Motor neuron (in vitro differentiated cells): ENCODE data around the gene PTPRG. TPM values are rescaled to one million over a fixed set of nuclear protein-coding genes. Genes with fewer than 3 reads are reported as not detected.

Experiments
- ATAC-seq, 8 experiments: fragments of 200-7000 bp; cut with Tn5 transposase; replicated peaks in 6 of 8; 2 replicates each; pipeline ENCODE4 v1.8.0; 2021; ENCODE audit warnings: mild to moderate bottlenecking in 8 of 8, moderate library complexity in 8 of 8
- H3K27ac ChIP-seq, 2 donors: fragments of 250-450 bp; sonication (Bioruptor Pico); 2 replicates each; pipeline ENCODE4 v1.9.0; 2021; ENCODE audit warnings: antibody characterized with exemption in 2 of 2, mild to moderate bottlenecking in 2 of 2, moderate library complexity in 1 of 2
- H3K4me1 ChIP-seq, 2 donors: fragments of 250-450 bp; sonication (Bioruptor Pico); replicated peaks in 1 of 2; 2 replicates each; pipeline ENCODE4 v1.6.1; 2021; ENCODE audit warnings: antibody characterized with exemption in 2 of 2, mild to moderate bottlenecking in 2 of 2, moderate library complexity in 1 of 2
- H3K4me3 ChIP-seq, 5 donors: fragments of 250-450 bp; sonication (Bioruptor Pico); 2 replicates each; pipeline ENCODE4 v1.9.0; 2021; ENCODE audit warnings: antibody characterized with exemption in 5 of 5, mild to moderate bottlenecking in 5 of 5, moderate library complexity in 4 of 5
- WGBS, 10 experiments: fragments of 450-650 bp; shearing (Covaris generic); methylation state at CpG; one replicate each; pipeline ENCODE4 v1.0.0; 2022; 5-methylcytosine and 5-hydroxymethylcytosine counted together
- in situ Hi-C, 9 experiments: fragments of 400-800 bp; cut with MboI; loops; one replicate each; pipeline ENCODE4 v1.15.0; 2021; ENCODE audit warnings: low sequenced_read_pairs in 9 of 9, low pct_unique_long_range_greater_than_20kb in 2 of 9; ENCODE audit not compliant: unreplicated experiment in 9 of 9
- total RNA-seq, 8 experiments: library from RNA; unstranded; fragments of 300-600 nt; gene quantifications; 2 replicates each; pipeline versions ENCODE4 v1.2.3 to v1.2.4, GENCODE V29; 2022

The PTPRG gene
- total RNA-seq, 8 experiments from 2014 or later: 15.9 to 75.2 (median 42.9) TPM

GRCh38 chr3:62266668-62267283 lies 705.4 kb downstream of the PTPRG start:
- Histone ChIP-seq H3K4me1 (no peaks in the 10 kb centered on the region), H3K27ac (no peak overlapping the region), H3K4me3 (no peak overlapping the region)
- no peak for ATAC-seq
- in situ Hi-C loops: no loop called here

GRCh38 chr3:62276658-62277180 lies 715.3 kb downstream of the PTPRG start:
- Histone ChIP-seq H3K4me3 (no peak overlapping the region), H3K27ac (no peak overlapping the region), H3K4me1 (no peaks in the 10 kb centered on the region)
- in situ Hi-C loops: no loop called here
- 75 to 100% (median 93%) methylated on average over 2 of the region's 2 CpGs for WGBS, 10 experiments
- no peak for ATAC-seq

GRCh38 chr3:62277450-62277849 lies 716.1 kb downstream of the PTPRG start:
- H3K4me1 ChIP-seq: no peaks in the 10 kb centered on the region
- in situ Hi-C loops: no loop called here
- ATAC-seq: no peak

GRCh38 chr3:62277986-62278385 lies 716.6 kb downstream of the PTPRG start:
- ATAC-seq: no peak
- in situ Hi-C loops: no loop called here
- Histone ChIP-seq H3K4me3 (no peak overlapping the region), H3K4me1 (no peaks in the 10 kb centered on the region), H3K27ac (no peak overlapping the region)

More at GRCh38 chr3:62277450-62277849, 716.1 kb downstream of the PTPRG start:
- WGBS, 10 experiments: 20 to 100% (median 98%) methylated on average over 1 to 3 of the region's 3 CpGs; no CpG with 5 or more reads in 4 of the 10 experiments
- Histone ChIP-seq H3K4me3 (no peak overlapping the region), H3K27ac (no peak overlapping the region)

GRCh38 chr3:62281726-62282125 lies 720.4 kb downstream of the PTPRG start:
- 0 to 100% (median 82%) methylated on average over 1 of the region's 1 CpG; no CpG with 5 or more reads in 2 of the 10 experiments for WGBS, 10 experiments
- H3K27ac ChIP-seq: no peak overlapping the region
- in situ Hi-C loops: no loop called here
- H3K4me3 ChIP-seq: no peak overlapping the region
- peak in 2 of 8 experiments; percentile 25 to 81 for ATAC-seq
- no peaks in the 10 kb centered on the region for H3K4me1 ChIP-seq

GRCh38 chr3:62284442-62284841 lies 723.1 kb downstream of the PTPRG start:
- WGBS, 10 experiments: 86 to 100% (median 100%) methylated on average over 1 to 2 of the region's 2 CpGs; no CpG with 5 or more reads in 1 of the 10 experiments
- Histone ChIP-seq H3K27ac (no peak overlapping the region), H3K4me1 (no peaks in the 10 kb centered on the region), H3K4me3 (no peak overlapping the region)
- in situ Hi-C loops: no loop called here
- ATAC-seq: no peak

- in situ Hi-C loops: no loop called here
Observed at GRCh38 chr3:62287392-62287927, 726.1 kb downstream of the PTPRG start.

GRCh38 chr3:62289922-62290321 lies 728.6 kb downstream of the PTPRG start:
- H3K4me1 ChIP-seq: no peaks in the 10 kb centered on the region
- 88 to 100% (median 96%) methylated on average over 1 to 2 of the region's 2 CpGs; no CpG with 5 or more reads in 1 of the 10 experiments for WGBS, 10 experiments
- in situ Hi-C loops: no loop called here
- no peak overlapping the region for H3K4me3 ChIP-seq
- no peak overlapping the region for H3K27ac ChIP-seq
- ATAC-seq: no peak

More at GRCh38 chr3:62287392-62287927, 726.1 kb downstream of the PTPRG start:
- no peak for ATAC-seq
- H3K27ac ChIP-seq: no peak overlapping the region
- WGBS, 10 experiments: 74 to 98% (median 95%) methylated on average over 2 to 4 of the region's 4 CpGs
- H3K4me3 ChIP-seq: no peak overlapping the region
- no peaks in the 10 kb centered on the region for H3K4me1 ChIP-seq

GRCh38 chr3:62293051-62293780 lies 731.8 kb downstream of the PTPRG start:
- ATAC-seq: no peak
- Histone ChIP-seq H3K27ac (no peak overlapping the region), H3K4me1 (no peaks in the 10 kb centered on the region), H3K4me3 (no peak overlapping the region)
- in situ Hi-C loops: no loop called here
- WGBS, 10 experiments: 71 to 100% (median 100%) methylated on average over 1 to 2 of the region's 2 CpGs; no CpG with 5 or more reads in 1 of the 10 experiments

- WGBS, 10 experiments: 55 to 100% (median 90%) methylated on average over 1 to 2 of the region's 2 CpGs; no CpG with 5 or more reads in 1 of the 10 experiments
- in situ Hi-C loops: no loop called here
Observed at GRCh38 chr3:62295571-62295970, 734.2 kb downstream of the PTPRG start.

GRCh38 chr3:62300617-62301016 lies 739.2 kb downstream of the PTPRG start:
- H3K4me3 ChIP-seq: no peak overlapping the region
- in situ Hi-C loops: loop anchor here in 2 of 9 experiments (10.0 to 25.0 kb wide), 2 partner anchors 88 to 96 kb away; no protein-coding TSS in a partner anchor
- no peak for ATAC-seq
- H3K27ac ChIP-seq: no peak overlapping the region
- 91 to 100% (median 95%) methylated on average over 1 to 3 of the region's 3 CpGs; no CpG with 5 or more reads in 2 of the 10 experiments for WGBS, 10 experiments
- no peaks in the 10 kb centered on the region for H3K4me1 ChIP-seq

More at GRCh38 chr3:62295571-62295970, 734.2 kb downstream of the PTPRG start:
- Histone ChIP-seq H3K4me1 (no peaks in the 10 kb centered on the region), H3K27ac (no peak overlapping the region), H3K4me3 (no peak overlapping the region)
- peak in 1 of 8 experiments; percentile 23 for ATAC-seq

GRCh38 chr3:62312201-62312600 lies 750.8 kb downstream of the PTPRG start:
- in situ Hi-C loops: loop anchor here in 1 of 9 experiments (25.0 kb wide), 1 partner anchor 100 kb away; no protein-coding TSS in a partner anchor
- no peak overlapping the region for H3K27ac ChIP-seq
- no peak for ATAC-seq
- no peak overlapping the region for H3K4me3 ChIP-seq
- no peaks in the 10 kb centered on the region for H3K4me1 ChIP-seq
- 7 to 100% (median 67%) methylated on average over 1 of the region's 1 CpG; no CpG with 5 or more reads in 1 of the 10 experiments for WGBS, 10 experiments

- no peak for ATAC-seq
- H3K4me3 ChIP-seq: no peak overlapping the region
- H3K4me1 ChIP-seq: no peaks in the 10 kb centered on the region
- WGBS, 10 experiments: 77 to 100% (median 94%) methylated on average over 1 of the region's 1 CpG; no CpG with 5 or more reads in 2 of the 10 experiments
- in situ Hi-C loops: loop anchor here in 1 of 9 experiments (25.0 kb wide), 1 partner anchor 104 kb away; no protein-coding TSS in a partner anchor
- no peak overlapping the region for H3K27ac ChIP-seq
Observed at GRCh38 chr3:62316525-62316924, 755.2 kb downstream of the PTPRG start.
